Neural cell (in vitro differentiated cells): Measurements from ENCODE around the gene CD247. TPM values are rescaled to one million over a fixed set of nuclear protein-coding genes. Genes with fewer than 3 reads are reported as not detected.

Source experiments
- H2AFZ ChIP-seq: fragments of 200-600, 300-800 bp; sonication (generic), shearing (Covaris generic); 2 replicates; pipeline ENCODE4 v1.6.0; 2014; ENCODE audit warnings: low read depth, mild to moderate bottlenecking, antibody characterized with exemption, low read length, moderate library complexity
- H3F3A ChIP-seq: fragments of 200-600 bp; shearing (Covaris generic); 2 replicates; pipeline ENCODE4 v1.6.1; 2016; ENCODE audit warnings: mild to moderate bottlenecking, moderate library complexity, mixed read lengths, antibody characterized with exemption, low read length; ENCODE audit not compliant: insufficient read depth, poor library complexity, severe bottlenecking
- H3K27ac ChIP-seq: fragments of 200-600, 300-800 bp; sonication (generic), shearing (Covaris generic); 2 replicates; pipeline ENCODE4 v1.5.1; 2014; ENCODE audit warnings: mild to moderate bottlenecking, low read length, moderate library complexity
- H3K27me3 ChIP-seq: fragments of 300-800, 200-600 bp; sonication (generic), shearing (Covaris generic); 2 replicates; pipeline ENCODE4 v1.6.0; 2014; ENCODE audit warnings: mild to moderate bottlenecking, low read depth, low read length, moderate library complexity; ENCODE audit not compliant: insufficient read depth
- H3K36me3 ChIP-seq: fragments of 300-800, 200-600 bp; sonication (generic), shearing (Covaris generic); 2 replicates; pipeline ENCODE4 v1.5.1; 2014; ENCODE audit warnings: mild to moderate bottlenecking, antibody characterized with exemption, low read length, moderate library complexity; ENCODE audit not compliant: insufficient read depth
- H3K4me2 ChIP-seq: fragments of 300-800, 200-600 bp; sonication (generic), shearing (Covaris generic); 2 replicates; pipeline ENCODE4 v1.6.0; 2014; ENCODE audit warnings: mild to moderate bottlenecking, low read length
- H3K4me3 ChIP-seq: fragments of 300-800, 200-600 bp; sonication (generic), shearing (Covaris generic); 2 replicates; pipeline ENCODE4 v1.5.1; 2014; ENCODE audit warnings: mild to moderate bottlenecking, low read length, moderate library complexity
- H3K79me2 ChIP-seq: fragments of 200-600 bp; shearing (Covaris generic); replicated peaks from 2 replicates; pipeline ENCODE4 v1.6.0; 2014; ENCODE audit warnings: mild to moderate bottlenecking, low read length, moderate library complexity; ENCODE audit not compliant: insufficient read depth
- H3K9ac ChIP-seq: fragments of 300-800, 200-600 bp; sonication (generic), shearing (Covaris generic); 2 replicates; pipeline ENCODE4 v1.6.1; 2016; ENCODE audit warnings: mild to moderate bottlenecking, low read length, mixed read lengths
- H3K9me2 ChIP-seq: fragments of 200-600 bp; shearing (Covaris generic); 2 replicates; pipeline ENCODE4 v1.6.1; 2016; ENCODE audit warnings: mild to moderate bottlenecking, low read length, mixed read lengths; ENCODE audit not compliant: insufficient read depth
- H3K9me3 ChIP-seq: fragments of 200-600, 300-800 bp; sonication (generic), shearing (Covaris generic); 2 replicates; pipeline ENCODE4 v1.6.1; 2016; ENCODE audit warnings: mild to moderate bottlenecking, mixed run types, low read length, moderate library complexity, mixed read lengths
- H4K20me1 ChIP-seq: fragments of 200-600 bp; shearing (Covaris generic); 2 replicates; pipeline ENCODE4 v1.6.1; 2016; ENCODE audit warnings: mild to moderate bottlenecking, mixed run types; ENCODE audit not compliant: insufficient read depth
- EP300 ChIP-seq: fragments of 450-650 bp; conservative IDR thresholded peaks from 2 replicates; pipeline ENCODE4 v1.6.1; 2014; ENCODE audit warnings: antibody characterized with exemption, mild to moderate bottlenecking, moderate library complexity; ENCODE audit not compliant: poor library complexity, severe bottlenecking
- EZH2 ChIP-seq: fragments of 200-600, 300-800 bp; shearing (Covaris generic), sonication (generic); IDR thresholded peaks from 2 replicates; pipeline ENCODE4 v1.6.1; 2014; ENCODE audit warnings: antibody characterized with exemption, low read length, borderline replicate concordance, mild to moderate bottlenecking; ENCODE audit not compliant: insufficient read depth, poor library complexity, severe bottlenecking
- MXI1 ChIP-seq: fragments of 450-650 bp; conservative IDR thresholded peaks from 2 replicates; pipeline ENCODE4 v1.6.1; 2014; ENCODE audit warnings: antibody characterized with exemption, mild to moderate bottlenecking; ENCODE audit not compliant: poor library complexity, severe bottlenecking
- POLR2AphosphoS5 ChIP-seq: IDR thresholded peaks from 2 replicates; pipeline ENCODE4 v1.6.1; 2012
- RAD21 ChIP-seq: fragments of 450-650 bp; conservative IDR thresholded peaks from 2 replicates; pipeline ENCODE4 v1.6.1; 2014; ENCODE audit warnings: antibody characterized with exemption, mild to moderate bottlenecking, moderate library complexity
- SMC3 ChIP-seq: fragments of 450-650 bp; conservative IDR thresholded peaks from 2 replicates; pipeline ENCODE4 v1.6.1; 2014; ENCODE audit warnings: antibody characterized with exemption, mild to moderate bottlenecking, moderate library complexity; ENCODE audit not compliant: poor library complexity
- TAF1 ChIP-seq: IDR thresholded peaks from 2 replicates; pipeline ENCODE4 v1.6.1; 2012; ENCODE audit warnings: low read depth
- polyA plus RNA-seq: library from polyadenylated mRNA; depleted of rRNA; stranded (reverse); fragments of >200 nt; gene quantifications from 2 replicates; pipeline ENCODE4 v1.2.3, GENCODE V29; 2014
- TF ChIP-seq, protein P1 (sequence below): IDR thresholded peaks from 2 replicates; pipeline ENCODE4 v1.6.1; 2012; ENCODE audit warnings: borderline replicate concordance
- TF ChIP-seq, protein P2 (sequence below): fragments of 450-650 bp; IDR thresholded peaks from 2 replicates; pipeline ENCODE4 v1.5.1; 2014; ENCODE audit warnings: antibody characterized with exemption, mild to moderate bottlenecking, moderate library complexity; ENCODE audit not compliant: poor library complexity, severe bottlenecking

Gene CD247
- polyA plus RNA-seq, 1 donor from 2014 or later: not detected

DNA sequence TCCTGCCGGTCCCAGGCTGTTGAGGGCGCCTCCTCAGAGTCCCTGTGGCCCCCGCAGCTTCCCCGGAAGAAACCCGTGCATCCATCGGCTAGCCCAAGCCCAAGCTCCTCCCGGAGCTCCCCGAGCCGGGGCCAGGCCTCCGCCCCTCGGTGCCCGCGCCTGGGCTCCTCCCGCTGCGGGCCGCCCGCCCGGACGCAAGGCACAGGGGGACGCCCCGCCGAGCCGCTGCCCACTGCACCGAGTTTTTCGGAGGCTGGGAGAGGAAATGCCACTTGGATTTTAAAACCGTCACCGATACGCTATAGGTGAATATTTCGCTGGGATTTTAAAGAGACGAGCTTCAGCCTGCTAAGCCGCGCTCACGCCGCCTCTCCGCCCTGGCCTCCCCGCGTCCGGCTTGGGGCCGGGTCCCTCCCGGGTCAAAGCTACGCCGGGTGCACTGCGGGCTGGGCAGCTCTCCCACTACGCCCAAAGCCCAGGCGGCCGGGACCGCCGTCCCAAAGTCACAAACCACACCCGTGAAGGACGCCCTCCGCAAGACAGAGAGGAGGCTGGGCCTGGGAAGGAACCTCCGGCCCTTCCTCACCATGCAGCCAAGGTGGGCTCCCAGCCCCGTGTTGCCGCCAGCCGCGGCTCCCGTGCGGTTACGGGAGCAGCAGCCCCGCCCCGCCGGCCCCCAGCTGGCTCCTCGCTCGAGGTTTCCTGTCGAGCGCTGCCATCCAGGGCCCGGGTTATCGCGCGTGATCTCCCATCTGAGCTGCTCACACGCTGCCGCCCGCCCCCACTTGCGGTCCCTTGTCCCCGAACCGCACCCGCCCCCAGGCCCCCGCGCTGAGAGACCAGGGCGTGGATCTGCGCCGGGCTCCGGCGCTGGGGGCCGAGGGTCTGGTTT is 63.2 kb downstream of the CD247 start:
- Histone ChIP-seq H3K79me2 (no peaks in the 10 kb centered on the region), H3K9ac (peak overlapping the region; percentile 50), H3K27me3 (peaks cover 35% of the 10 kb centered on the region), H3K9me2 (no peaks in the 10 kb centered on the region), H3K36me3 (no peaks in the 10 kb centered on the region), H3K4me2 (no peak overlapping the region), H3K27ac (no peak overlapping the region), H4K20me1 (no peaks in the 10 kb centered on the region), H3F3A (no peaks in the 10 kb centered on the region), H3K4me3 (peak overlapping the region; percentile 64), H2AFZ (no peak overlapping the region), H3K9me3 (no peaks in the 10 kb centered on the region)
- TF ChIP-seq EZH2 (no peak), RAD21 (no peak), POLR2AphosphoS5 (no peak), MXI1 (no peak), TAF1 (no peak), EP300 (no peak)
- TF ChIP-seq, protein P1, sequence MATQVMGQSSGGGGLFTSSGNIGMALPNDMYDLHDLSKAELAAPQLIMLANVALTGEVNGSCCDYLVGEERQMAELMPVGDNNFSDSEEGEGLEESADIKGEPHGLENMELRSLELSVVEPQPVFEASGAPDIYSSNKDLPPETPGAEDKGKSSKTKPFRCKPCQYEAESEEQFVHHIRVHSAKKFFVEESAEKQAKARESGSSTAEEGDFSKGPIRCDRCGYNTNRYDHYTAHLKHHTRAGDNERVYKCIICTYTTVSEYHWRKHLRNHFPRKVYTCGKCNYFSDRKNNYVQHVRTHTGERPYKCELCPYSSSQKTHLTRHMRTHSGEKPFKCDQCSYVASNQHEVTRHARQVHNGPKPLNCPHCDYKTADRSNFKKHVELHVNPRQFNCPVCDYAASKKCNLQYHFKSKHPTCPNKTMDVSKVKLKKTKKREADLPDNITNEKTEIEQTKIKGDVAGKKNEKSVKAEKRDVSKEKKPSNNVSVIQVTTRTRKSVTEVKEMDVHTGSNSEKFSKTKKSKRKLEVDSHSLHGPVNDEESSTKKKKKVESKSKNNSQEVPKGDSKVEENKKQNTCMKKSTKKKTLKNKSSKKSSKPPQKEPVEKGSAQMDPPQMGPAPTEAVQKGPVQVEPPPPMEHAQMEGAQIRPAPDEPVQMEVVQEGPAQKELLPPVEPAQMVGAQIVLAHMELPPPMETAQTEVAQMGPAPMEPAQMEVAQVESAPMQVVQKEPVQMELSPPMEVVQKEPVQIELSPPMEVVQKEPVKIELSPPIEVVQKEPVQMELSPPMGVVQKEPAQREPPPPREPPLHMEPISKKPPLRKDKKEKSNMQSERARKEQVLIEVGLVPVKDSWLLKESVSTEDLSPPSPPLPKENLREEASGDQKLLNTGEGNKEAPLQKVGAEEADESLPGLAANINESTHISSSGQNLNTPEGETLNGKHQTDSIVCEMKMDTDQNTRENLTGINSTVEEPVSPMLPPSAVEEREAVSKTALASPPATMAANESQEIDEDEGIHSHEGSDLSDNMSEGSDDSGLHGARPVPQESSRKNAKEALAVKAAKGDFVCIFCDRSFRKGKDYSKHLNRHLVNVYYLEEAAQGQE: no peak

DNA sequence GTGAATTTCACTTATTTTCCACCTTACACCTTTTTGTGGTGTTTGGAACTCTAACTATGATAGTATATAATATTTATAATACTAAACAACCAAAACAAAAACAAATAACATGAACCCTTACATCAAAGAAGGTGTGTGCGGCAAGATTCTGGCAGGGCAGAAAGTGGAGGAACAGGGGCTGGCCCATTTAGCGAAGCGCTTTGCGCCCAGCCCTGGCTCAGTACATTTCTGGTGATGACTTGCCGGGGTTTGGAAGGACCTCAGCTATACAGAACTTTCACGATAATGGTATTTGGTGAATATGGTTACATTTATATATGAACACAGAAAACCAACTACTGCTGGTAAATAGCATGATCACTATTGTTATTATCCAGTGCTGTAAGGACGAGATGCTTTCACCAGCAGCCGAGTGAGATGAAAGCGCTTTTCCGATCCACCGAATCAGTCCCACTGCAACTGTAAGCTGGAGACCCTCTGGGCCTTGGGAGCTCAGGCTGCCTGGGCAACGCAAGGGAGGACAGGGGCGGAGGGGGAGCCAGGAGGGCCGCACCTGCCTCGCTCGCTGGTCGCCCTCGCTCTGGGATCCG is 63.9 kb downstream of the CD247 start:
- peak overlapping the region; percentile 50 for H3K9ac ChIP-seq
- no peak overlapping the region for H3K4me2 ChIP-seq
- H3K9me2 ChIP-seq: no peaks in the 10 kb centered on the region
- no peak overlapping the region for H2AFZ ChIP-seq
- no peaks in the 10 kb centered on the region for H3K79me2 ChIP-seq
- H3K27ac ChIP-seq: no peak overlapping the region
- peaks cover 35% of the 10 kb centered on the region for H3K27me3 ChIP-seq
- no peaks in the 10 kb centered on the region for H4K20me1 ChIP-seq
- H3K9me3 ChIP-seq: no peaks in the 10 kb centered on the region
- no peak for TF ChIP-seq MXI1
- no peak for TF ChIP-seq RAD21
- no peak for TF ChIP-seq EZH2
- TF ChIP-seq, protein P2, sequence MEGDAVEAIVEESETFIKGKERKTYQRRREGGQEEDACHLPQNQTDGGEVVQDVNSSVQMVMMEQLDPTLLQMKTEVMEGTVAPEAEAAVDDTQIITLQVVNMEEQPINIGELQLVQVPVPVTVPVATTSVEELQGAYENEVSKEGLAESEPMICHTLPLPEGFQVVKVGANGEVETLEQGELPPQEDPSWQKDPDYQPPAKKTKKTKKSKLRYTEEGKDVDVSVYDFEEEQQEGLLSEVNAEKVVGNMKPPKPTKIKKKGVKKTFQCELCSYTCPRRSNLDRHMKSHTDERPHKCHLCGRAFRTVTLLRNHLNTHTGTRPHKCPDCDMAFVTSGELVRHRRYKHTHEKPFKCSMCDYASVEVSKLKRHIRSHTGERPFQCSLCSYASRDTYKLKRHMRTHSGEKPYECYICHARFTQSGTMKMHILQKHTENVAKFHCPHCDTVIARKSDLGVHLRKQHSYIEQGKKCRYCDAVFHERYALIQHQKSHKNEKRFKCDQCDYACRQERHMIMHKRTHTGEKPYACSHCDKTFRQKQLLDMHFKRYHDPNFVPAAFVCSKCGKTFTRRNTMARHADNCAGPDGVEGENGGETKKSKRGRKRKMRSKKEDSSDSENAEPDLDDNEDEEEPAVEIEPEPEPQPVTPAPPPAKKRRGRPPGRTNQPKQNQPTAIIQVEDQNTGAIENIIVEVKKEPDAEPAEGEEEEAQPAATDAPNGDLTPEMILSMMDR: no peak
- TF ChIP-seq TAF1: no peak
- TF ChIP-seq SMC3: no peak
- no peak for TF ChIP-seq POLR2AphosphoS5
- TF ChIP-seq EP300: no peak
- TF ChIP-seq, protein P1: no peak
- no peaks in the 10 kb centered on the region for H3F3A ChIP-seq
- no peaks in the 10 kb centered on the region for H3K36me3 ChIP-seq
- peak overlapping the region; percentile 64 for H3K4me3 ChIP-seq
